ENCODE measurements around the gene ATP10A. TPM values are rescaled to one million over a fixed set of nuclear protein-coding genes. Genes with fewer than 3 reads are reported as not detected.
"Not testable (repeated sequence)": the region's sequence is repeated elsewhere in the genome, so short reads cannot be mapped to it uniquely, and the experiment has no call there.

The ATP10A gene
- total RNA-seq, 6 experiments from 2014 or later: 31.0 to 39.5 (median 33.9) TPM

GRCh38 chr15:25761971-25762662 is 101.0 kb downstream of the ATP10A start:
- TF ChIP-seq CTCF (IDR thresholded peaks at IDR 0.05): no peak
- H3K36me3 Mint-ChIP-seq (ENCODE audit: low read depth): peaks cover 40% of the 10 kb centered on the region
- peaks cover 27% of the 10 kb centered on the region for H3K4me1 Mint-ChIP-seq (ENCODE audit: low read depth)
- peaks cover 1% of the 10 kb centered on the region for H3K27me3 Mint-ChIP-seq (ENCODE audit: insufficient read depth)
- no peak overlapping the region for H3K4me3 Mint-ChIP-seq
- H3K27ac Mint-ChIP-seq: peak overlapping the region; percentile 74
- no peak for DNase-seq
- no peaks in the 10 kb centered on the region for H3K9me3 Mint-ChIP-seq

- H3K4me3 Mint-ChIP-seq: no peak overlapping the region
- H3K27ac Mint-ChIP-seq: no peak overlapping the region
- no peaks in the 10 kb centered on the region for H3K9me3 Mint-ChIP-seq
- peaks cover 2% of the 10 kb centered on the region for H3K27me3 Mint-ChIP-seq (ENCODE audit: insufficient read depth)
- H3K4me1 Mint-ChIP-seq (ENCODE audit: low read depth): peaks cover 27% of the 10 kb centered on the region
- no peak for DNase-seq
- no peak for TF ChIP-seq CTCF (IDR thresholded peaks at IDR 0.05)
- H3K36me3 Mint-ChIP-seq (ENCODE audit: low read depth): peaks cover 30% of the 10 kb centered on the region
These were observed 103.7 kb downstream of the ATP10A start for GRCh38 chr15:25759421-25759820.

GRCh38 chr15:25758612-25759011 is 104.5 kb downstream of the ATP10A start:
- not testable (repeated sequence) for H3K9me3 Mint-ChIP-seq; DNase-seq; H3K27me3 Mint-ChIP-seq (ENCODE audit: insufficient read depth); H3K27ac Mint-ChIP-seq; H3K4me3 Mint-ChIP-seq
- Mint-ChIP-seq H3K36me3 (ENCODE audit: low read depth) (peaks cover 27% of the 10 kb centered on the region), H3K4me1 (ENCODE audit: low read depth) (peaks cover 24% of the 10 kb centered on the region)

DNA sequence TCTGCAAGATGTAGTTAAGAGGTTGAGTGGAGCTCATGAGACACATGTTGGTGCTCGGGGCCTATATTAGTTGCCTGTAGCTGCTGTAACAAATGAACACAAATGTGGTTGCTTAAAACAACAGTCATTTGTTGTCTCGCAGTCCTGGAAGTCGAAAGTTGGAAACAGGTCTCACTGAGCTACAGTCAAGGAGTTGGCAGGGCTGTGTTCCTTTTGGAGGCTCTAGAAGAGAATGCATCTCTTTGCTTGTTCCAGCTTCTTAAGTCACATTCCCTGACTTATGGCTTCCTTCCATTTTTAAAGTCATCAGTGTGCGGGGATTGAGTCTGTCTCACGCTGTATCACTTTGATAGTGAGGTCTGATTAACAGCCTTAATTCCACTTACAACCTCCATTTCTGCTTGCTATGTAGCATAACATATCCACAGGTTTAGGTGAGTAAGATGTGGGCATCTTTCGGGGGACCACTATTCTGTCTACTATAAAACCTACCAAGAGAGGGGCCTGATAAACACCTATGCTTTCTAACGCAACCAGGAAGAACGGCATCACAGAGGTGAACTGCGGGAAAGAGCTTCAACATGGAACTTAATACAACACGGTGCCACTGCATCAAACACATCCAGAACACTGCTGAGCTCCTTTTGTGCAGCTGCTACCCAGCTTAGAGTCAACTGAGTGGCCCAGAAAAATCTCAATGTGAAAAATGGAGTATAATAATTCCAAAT is 119.4 kb downstream of the ATP10A start:
- Mint-ChIP-seq H3K4me1 (ENCODE audit: low read depth) (peaks cover 19% of the 10 kb centered on the region), H3K4me3 (no peak overlapping the region), H3K9me3 (no peaks in the 10 kb centered on the region), H3K27ac (no peak overlapping the region), H3K27me3 (ENCODE audit: insufficient read depth) (peaks cover 3% of the 10 kb centered on the region; the same call in 1 of the 2 replicates), H3K36me3 (ENCODE audit: low read depth) (peaks cover 4% of the 10 kb centered on the region; the same call in 1 of the 2 replicates)
- TF ChIP-seq CTCF (IDR thresholded peaks at IDR 0.05): no peak
- DNase-seq: no peak

GRCh38 chr15:25742776-25743547 is 120.2 kb downstream of the ATP10A start:
- no peak overlapping the region for H3K4me3 Mint-ChIP-seq
- H3K36me3 Mint-ChIP-seq (ENCODE audit: low read depth): peaks cover 4% of the 10 kb centered on the region; the same call in 1 of the 2 replicates

More at GRCh38 chr15:25742776-25743547, 120.2 kb downstream of the ATP10A start:
- DNase-seq: no peak
- peaks cover 24% of the 10 kb centered on the region for H3K4me1 Mint-ChIP-seq (ENCODE audit: low read depth)
- H3K9me3 Mint-ChIP-seq: no peaks in the 10 kb centered on the region
- no peak for TF ChIP-seq CTCF (IDR thresholded peaks at IDR 0.05)
- no peak overlapping the region for H3K27ac Mint-ChIP-seq
- peaks cover 3% of the 10 kb centered on the region; the same call in 1 of the 2 replicates for H3K27me3 Mint-ChIP-seq (ENCODE audit: insufficient read depth)
